GM12878 (cell line): ENCODE data around the gene IRF6. TPM values are rescaled to one million over a fixed set of nuclear protein-coding genes. Genes with fewer than 3 reads are reported as not detected.

ENCODE experiments used
- CHD1 ChIP-seq: IDR thresholded peaks from 2 replicates; pipeline ENCODE4 v1.6.1; 2012; ENCODE audit warnings: low read depth, low read length, improper control_type of control experiment
- ELK1 ChIP-seq: IDR thresholded peaks from 2 replicates; pipeline ENCODE4 v1.6.1; 2012; ENCODE audit warnings: low read depth, low read length, improper control_type of control experiment
- EP300 ChIP-seq, 2 experiments: fragments of 150-350 bp in 1 of 2; IDR thresholded peaks; 2 replicates each; pipeline ENCODE4 v1.6.1; 2011 to 2012; ENCODE audit warnings: low read depth in 2 of 2, low read length in 2 of 2, borderline replicate concordance in 1 of 2, improper control_type of control experiment in 1 of 2, inconsistent platforms in 1 of 2; ENCODE audit not compliant: control insufficient read depth in 1 of 2
- GATAD2B ChIP-seq: fragments of 450-650 bp; conservative IDR thresholded peaks from 2 replicates; pipeline ENCODE4 v1.6.1; 2017; ENCODE audit warnings: low read depth, mild to moderate bottlenecking, moderate library complexity
- HSF1 ChIP-seq: fragments of 150-350 bp; IDR thresholded peaks from 2 replicates; pipeline ENCODE4 v1.6.1; 2014; ENCODE audit warnings: mild to moderate bottlenecking, low read depth, low read length
- IKZF1 ChIP-seq: fragments of 450-650 bp; conservative IDR thresholded peaks from 2 replicates; pipeline ENCODE4 v1.6.1; 2017; ENCODE audit warnings: antibody characterized with exemption, mild to moderate bottlenecking
- IKZF2 ChIP-seq, 2 experiments: fragments of 450-650 bp; IDR thresholded peaks; 2 replicates each; pipeline ENCODE4 v1.6.1; 2017; ENCODE audit warnings: mild to moderate bottlenecking in 2 of 2, moderate library complexity in 2 of 2
- JUNB ChIP-seq: IDR thresholded peaks from 2 replicates; pipeline ENCODE4 v1.6.1; 2016; ENCODE audit warnings: antibody characterized with exemption, mild to moderate bottlenecking
- JUND ChIP-seq: IDR thresholded peaks from 2 replicates; pipeline ENCODE4 v1.6.1; 2012; ENCODE audit warnings: low read depth, mild to moderate bottlenecking, low read length, improper control_type of control experiment, moderate library complexity
- MEF2A ChIP-seq: IDR thresholded peaks from 2 replicates; pipeline ENCODE4 v1.6.1; 2011; ENCODE audit warnings: low read depth, mild to moderate bottlenecking, low read length, moderate library complexity; ENCODE audit not compliant: insufficient read depth
- NFIC ChIP-seq: IDR thresholded peaks from 2 replicates; pipeline ENCODE4 v1.6.1; 2012; ENCODE audit warnings: low read depth, mild to moderate bottlenecking, inconsistent platforms, low read length, moderate library complexity
- NFYA ChIP-seq: IDR thresholded peaks from 2 replicates; pipeline ENCODE4 v1.6.1; 2011; ENCODE audit warnings: low read depth, mild to moderate bottlenecking, low read length, improper control_type of control experiment, borderline replicate concordance
- POLR2AphosphoS5 ChIP-seq: IDR thresholded peaks from 2 replicates; pipeline ENCODE4 v1.6.1; 2011; ENCODE audit warnings: mild to moderate bottlenecking, low read length, inconsistent platforms
- RFX5 ChIP-seq: IDR thresholded peaks from 2 replicates; pipeline ENCODE4 v1.6.1; 2011; ENCODE audit warnings: low read depth, low read length, improper control_type of control experiment
- SUZ12 ChIP-seq: fragments of 200-600 bp; sonication (generic); IDR thresholded peaks from one replicate; pipeline ENCODE4 v1.6.1; 2018; ENCODE audit warnings: antibody characterized with exemption, mild to moderate bottlenecking; ENCODE audit not compliant: unreplicated experiment
- TAF1 ChIP-seq: IDR thresholded peaks from 2 replicates; pipeline ENCODE4 v1.6.1; 2011; ENCODE audit warnings: mild to moderate bottlenecking, low read depth, low read length, borderline replicate concordance
- USF2 ChIP-seq: IDR thresholded peaks from 2 replicates; pipeline ENCODE4 v1.6.1; 2011; ENCODE audit warnings: low read depth, low read length, improper control_type of control experiment, borderline replicate concordance
- ZNF592 ChIP-seq: fragments of 450-650 bp; IDR thresholded peaks from 2 replicates; pipeline ENCODE4 v1.6.1; 2017; ENCODE audit warnings: mild to moderate bottlenecking, moderate library complexity
- ZNF622 ChIP-seq: fragments of 450-650 bp; IDR thresholded peaks from 2 replicates; pipeline ENCODE4 v1.6.1; 2017; ENCODE audit warnings: mild to moderate bottlenecking, inconsistent platforms
- ZSCAN29 ChIP-seq: fragments of 450-650 bp; IDR thresholded peaks from 2 replicates; pipeline ENCODE4 v1.6.1; 2017; ENCODE audit warnings: mild to moderate bottlenecking, moderate library complexity
- polyA plus RNA-seq, 11 experiments: library from polyadenylated mRNA; depleted of rRNA in 4 of 11; unstranded in 6 of 11; stranded (reverse) in 5 of 11; fragments of >200 nt; fragmentation: Nextera tagmentation in 4 of 11; fragmentation: Illumina TruSeq in 1 of 11; extraction: Ambion mirVana in 4 of 11; extraction: Trizol in 1 of 11; gene quantifications; 1 replicate in 1 of 11; 2 replicates in 10 of 11; pipeline versions ENCODE4 v1.2.1 to v1.2.3, GENCODE V29; 2011 to 2016; ENCODE audit warnings: inconsistent platforms in 2 of 11, missing spikeins in 2 of 11, low read depth in 1 of 11
- total RNA-seq, 4 experiments: library from RNA; depleted of rRNA in 3 of 4; stranded (reverse); fragments of >200 nt in 3 of 4; fragmentation: Illumina TruSeq in 1 of 4; extraction: Trizol in 1 of 4; gene quantifications; 2 replicates each; pipeline versions ENCODE4 v1.2.1 to v1.2.3, GENCODE V29; 2013 to 2021

The IRF6 gene
- total and polyA plus RNA-seq, 10 of the 15 experiments (the other 5 are each of a cell fraction or from before 2014, with no cell fraction given): 0.04 to 0.50 (median 0.09) TPM; not detected in 1

- TF ChIP-seq ZNF622 (no peak), MEF2A (no peak), EP300 (IDR thresholded peaks at IDR 0.05; ENCODE audit: borderline replicate concordance in 1 of 2, control insufficient read depth in 1 of 2, low read depth in 2 of 2, low read length in 2 of 2) (0 out of 4 replicates have a peak, but pooled peaks of 1 of the 2 experiments have one; percentile 13), USF2 (no peak), TAF1 (peak; percentile 65; the same call in 1 of the 2 replicates), ELK1 (no peak), POLR2AphosphoS5 (peak; percentile 75), JUND (no peak), RFX5 (no peak), CHD1 (no peak), IKZF1 (peak; percentile 61), ZSCAN29 (no peak), HSF1 (no peak), ZNF592 (no peak), NFIC (peak; percentile 69; the same call in 1 of the 2 replicates), NFYA (no peak), JUNB (no peak; the same call in 1 of the 2 replicates), IKZF2 (IDR thresholded peaks at IDR 0.05) (peak; percentile 44 to 61; a peak in 3 of 4 replicates), GATAD2B (peak; percentile 22; the same call in 1 of the 2 replicates), SUZ12 (no peak)
These were observed 49.9 kb downstream of the IRF6 start, which contains the start of gene TRAF3IP3 (continued) for GRCh38 chr1:209755926-209756614.
